HL-60/S4 (cell line): ENCODE measurements around the gene MACF1.
"Not testable (repeated sequence)": the region's sequence is repeated elsewhere in the genome, so short reads cannot be mapped to it uniquely, and the experiment has no call there.

Experiments used
- in situ Hi-C: fragments of 300-500 bp; cut with MboI; formaldehyde crosslinking; loops from 2 replicates; pipeline ENCODE4 v1.14.3; 2022; ENCODE audit warnings: low sequenced_read_pairs

The MACF1 gene

DNA sequence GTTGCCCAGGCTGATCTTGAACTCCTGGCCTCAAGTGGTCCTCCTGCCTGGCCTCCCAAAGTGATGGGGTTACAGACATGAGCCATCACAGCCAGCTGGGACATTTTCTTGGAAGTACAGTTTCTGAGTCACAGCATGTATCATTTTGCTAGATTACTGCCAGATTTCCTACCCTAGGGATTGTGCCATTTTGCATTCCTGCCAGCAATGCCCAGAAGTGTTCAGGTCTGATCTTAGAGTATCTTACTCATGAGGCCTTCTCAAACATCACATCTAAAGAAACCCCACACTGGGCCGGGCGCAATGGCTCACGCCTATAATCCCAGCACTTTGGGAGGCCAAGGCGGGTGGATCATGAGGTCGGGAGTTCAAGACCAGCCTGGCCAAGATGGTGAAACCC is 297.2 kb downstream of the MACF1 start:
- in situ Hi-C loops, result no loop called here

DNA sequence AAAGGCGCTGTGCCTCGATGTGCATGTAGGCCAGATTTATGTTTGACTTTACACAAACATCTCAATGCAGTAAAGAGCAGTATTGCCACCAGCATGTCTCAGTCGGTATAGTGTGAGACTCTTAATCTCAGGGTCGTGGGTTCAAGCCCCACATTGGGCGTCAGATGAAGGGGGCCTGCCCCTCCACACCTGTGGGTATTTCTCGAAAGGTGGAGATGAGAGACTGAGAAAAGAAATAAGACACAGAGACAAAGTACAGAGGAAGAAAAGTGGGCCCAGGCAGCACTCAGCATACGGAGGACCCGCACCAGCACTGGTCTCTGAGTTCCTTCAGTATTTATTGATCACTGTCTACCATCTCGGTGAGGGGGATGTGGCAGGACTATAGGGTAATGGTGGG is 299.9 kb downstream of the MACF1 start:
- in situ Hi-C loops, result not testable (repeated sequence)

DNA sequence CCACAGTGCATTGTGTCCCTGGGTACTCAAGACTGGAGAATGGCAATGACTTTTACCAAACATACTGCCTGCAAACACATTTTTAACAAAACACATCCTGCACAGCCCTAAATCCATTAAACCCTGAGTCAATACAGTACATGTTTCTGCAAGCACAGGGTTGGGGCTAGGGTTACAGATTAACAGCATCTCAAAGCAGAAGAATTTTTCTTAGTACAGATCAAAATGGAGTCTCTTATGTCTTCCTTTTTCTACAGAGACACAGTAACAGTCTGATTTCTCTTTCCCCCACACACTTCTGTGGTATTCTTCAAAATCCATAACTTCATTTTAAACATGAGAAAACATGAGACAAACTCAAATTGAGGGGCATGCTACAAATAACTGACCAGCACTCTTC is 300.8 kb downstream of the MACF1 start:
- in situ Hi-C loops, result no loop called here

GRCh38 chr1:39507230-39507928 is 302.9 kb downstream of the MACF1 start:
- in situ Hi-C loops, result no loop called here

DNA sequence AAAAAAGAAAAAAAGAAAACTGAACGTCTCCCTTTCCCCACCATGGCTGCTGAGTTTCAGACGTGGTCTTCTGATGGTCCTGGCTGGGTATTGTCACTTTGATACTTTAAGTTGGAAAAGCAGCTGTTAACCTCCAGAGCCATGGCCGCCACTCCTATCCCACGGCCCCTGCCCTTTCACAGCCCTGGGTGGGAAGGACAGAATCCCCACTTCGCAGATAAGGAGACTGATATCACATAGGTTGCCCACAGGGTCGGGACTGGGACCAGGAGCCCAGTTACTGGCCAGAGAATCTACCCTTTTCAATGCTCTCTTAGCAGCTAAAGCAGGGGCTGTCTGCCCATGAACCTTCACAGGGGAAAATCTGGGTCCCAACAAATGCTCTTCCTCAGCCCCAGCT is 303.8 kb downstream of the MACF1 start:
- in situ Hi-C loops, result no loop called here

GRCh38 chr1:39508857-39509305 is 304.4 kb downstream of the MACF1 start:
- in situ Hi-C loops, result no loop called here

GRCh38 chr1:39509360-39510009 is 305.0 kb downstream of the MACF1 start:
- in situ Hi-C loops, result no loop called here

DNA sequence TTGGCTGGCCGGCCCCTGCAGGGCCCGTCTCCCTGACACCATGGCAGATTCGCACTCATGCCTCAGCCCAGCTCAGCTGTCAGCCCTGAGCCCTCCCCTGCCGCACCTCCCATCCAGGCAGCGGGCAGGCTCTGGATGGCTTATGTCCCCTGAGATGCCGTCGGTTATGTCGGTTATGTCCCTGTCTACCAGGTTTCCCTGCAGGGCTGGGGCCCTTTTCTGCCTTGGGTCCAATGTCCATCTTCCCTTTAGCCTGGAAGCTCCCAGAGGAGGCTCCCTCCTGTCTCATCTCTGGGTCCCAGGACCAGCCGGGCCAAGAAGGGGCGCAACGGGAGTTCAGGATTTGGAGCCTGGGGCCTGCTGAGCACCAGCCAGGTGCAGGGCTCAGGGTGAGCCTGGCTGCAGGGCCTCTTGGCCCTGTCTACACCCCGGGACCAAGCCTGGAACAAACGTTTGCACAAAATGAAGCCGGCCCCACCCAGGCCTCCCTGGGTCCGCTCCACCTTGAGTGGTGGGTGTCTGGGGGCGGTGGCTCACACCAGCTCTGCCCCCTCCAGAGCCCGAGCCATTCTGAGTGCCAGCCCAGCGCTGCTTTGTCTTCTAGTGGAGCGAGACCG is 306.2 kb downstream of the MACF1 start:
- in situ Hi-C loops, result not testable (repeated sequence)

DNA sequence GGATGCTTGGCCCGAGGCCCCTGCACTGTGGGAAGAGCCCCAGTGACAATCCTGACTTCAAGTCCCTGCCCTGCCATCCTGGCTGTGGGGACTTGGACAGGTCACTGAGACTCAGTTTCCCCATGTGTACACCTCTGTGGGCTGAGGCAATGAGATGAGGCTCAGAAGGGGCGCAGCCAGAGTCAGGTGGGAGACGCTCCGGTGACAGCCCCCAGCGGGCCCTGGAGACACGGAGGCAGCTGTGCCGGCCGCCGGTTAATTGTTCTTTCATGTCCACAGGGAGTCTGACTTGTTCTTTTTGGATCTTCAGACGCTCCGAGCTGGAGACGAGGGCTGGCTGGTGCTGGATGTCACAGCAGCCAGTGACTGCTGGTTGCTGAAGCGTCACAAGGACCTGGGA is 307.0 kb downstream of the MACF1 start:
- in situ Hi-C loops, result not testable (repeated sequence)

GRCh38 chr1:39512234-39512847 is 307.8 kb downstream of the MACF1 start:
- in situ Hi-C loops, result not testable (repeated sequence)

DNA sequence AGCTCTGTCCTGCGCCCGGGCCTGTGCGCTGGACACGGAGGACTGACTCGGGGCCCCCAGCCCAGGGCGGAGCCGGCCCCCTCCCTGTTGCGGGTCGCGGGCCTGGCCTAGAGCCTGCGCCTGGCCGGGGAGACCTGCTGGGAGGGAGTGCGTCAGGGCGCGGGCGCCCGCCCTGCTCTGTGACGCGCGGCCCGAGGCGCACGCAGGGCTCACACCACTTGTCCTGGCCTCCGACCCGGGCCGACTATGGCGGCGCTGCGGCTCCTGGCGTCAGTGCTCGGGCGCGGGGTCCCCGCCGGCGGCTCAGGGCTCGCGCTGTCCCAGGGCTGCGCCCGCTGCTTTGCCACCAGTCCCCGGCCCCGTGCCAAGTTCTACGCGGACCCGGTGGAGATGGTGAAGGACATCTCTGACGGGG is 310.2 kb downstream of the MACF1 start:
- in situ Hi-C loops, result not testable (repeated sequence)

GRCh38 chr1:39515131-39516086 is 310.9 kb downstream of the MACF1 start:
- in situ Hi-C loops, result not testable (repeated sequence)

- in situ Hi-C loops, result not testable (repeated sequence)
These were observed 312.3 kb downstream of the MACF1 start for GRCh38 chr1:39516841-39517240.

DNA sequence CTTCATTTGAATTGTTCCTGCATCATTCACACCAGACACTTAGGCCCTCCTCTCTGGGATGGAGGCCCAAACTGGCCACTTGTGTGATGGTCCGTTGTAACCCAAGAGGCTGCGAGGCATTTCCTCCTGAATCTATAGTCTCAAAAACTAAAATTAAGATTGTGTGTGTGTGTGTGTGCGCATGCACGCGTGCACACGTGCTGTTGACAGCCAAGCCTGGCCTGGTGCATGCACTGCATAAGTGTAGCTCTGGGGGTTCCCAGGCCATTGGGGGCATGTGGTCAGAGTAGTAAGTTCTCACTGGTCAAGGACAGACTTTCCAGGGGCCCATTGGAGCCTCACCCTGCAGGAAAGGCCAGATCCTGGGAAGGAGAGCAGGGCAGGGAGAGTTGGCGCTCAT is 313.4 kb downstream of the MACF1 start:
- in situ Hi-C loops, result not testable (repeated sequence)

DNA sequence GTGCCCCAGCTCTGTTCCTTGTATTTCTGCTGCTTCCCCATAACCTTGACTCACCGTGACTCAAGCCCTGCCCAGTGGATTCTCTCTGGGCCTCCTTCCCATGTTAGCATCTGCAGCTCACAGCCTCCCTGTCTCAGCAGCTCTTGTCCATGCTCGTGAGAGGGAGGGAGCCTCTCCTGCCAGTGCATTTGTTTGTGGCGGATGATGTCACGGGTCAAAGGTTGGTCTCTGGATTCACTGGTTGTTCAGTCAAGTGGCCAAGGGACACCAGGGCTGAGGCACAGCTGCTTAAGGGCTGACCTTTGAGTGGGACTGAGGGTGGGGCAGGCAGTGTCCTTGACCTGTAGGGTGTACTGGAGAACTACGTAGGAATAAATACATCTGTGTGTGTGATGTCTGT is 314.9 kb downstream of the MACF1 start:
- in situ Hi-C loops, result not testable (repeated sequence)

- in situ Hi-C loops, result not testable (repeated sequence)
These were observed 317.7 kb downstream of the MACF1 start for GRCh38 chr1:39522221-39522620.

GRCh38 chr1:39522661-39523567 is 318.4 kb downstream of the MACF1 start:
- in situ Hi-C loops, result no loop called here

GRCh38 chr1:39524171-39524570 is 319.7 kb downstream of the MACF1 start:
- in situ Hi-C loops, result no loop called here

GRCh38 chr1:39524591-39525365 is 320.3 kb downstream of the MACF1 start:
- in situ Hi-C loops, result no loop called here
